HuH-7.5 (cell line): Measurements from ENCODE around the gene RAB8B.

Experiments used
- DNase-seq: peaks from one replicate; pipeline ENCODE4 v3.0.0; 2011; ENCODE audit warnings: low spot score

RAB8B gene

GRCh38 chr15:63313825-63314224 lies 124.4 kb downstream of the RAB8B start:
- DNase-seq: no peak

DNA sequence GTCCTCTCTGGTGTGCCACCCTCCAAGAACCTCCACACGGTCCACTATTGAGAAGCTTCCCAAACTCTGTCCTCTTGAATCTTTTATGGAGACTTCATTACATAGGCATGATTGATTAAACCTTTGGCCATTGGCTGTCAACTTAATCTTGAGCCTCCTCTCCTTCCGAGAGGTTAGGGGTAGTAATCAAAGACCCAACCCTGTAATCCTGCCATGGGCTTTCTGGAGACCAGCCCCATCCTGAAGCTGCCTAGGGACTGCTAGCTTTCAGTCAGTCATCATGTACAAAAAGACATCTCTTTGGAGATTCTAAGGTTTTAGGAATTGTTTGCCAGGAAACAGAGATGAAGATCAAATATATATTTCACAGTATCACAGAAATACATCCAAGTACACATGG lies 125.0 kb downstream of the RAB8B start:
- DNase-seq: no peak
